ENCODE measurements around the gene RASL12. TPM values are rescaled to one million over a fixed set of nuclear protein-coding genes. Genes with fewer than 3 reads are reported as not detected.

Gene RASL12
- total RNA-seq, 2 donors from 2014 or later: 3.1 to 6.7 TPM

GRCh38 chr15:65052956-65053355 lies 14.8 kb downstream of the RASL12 start:
- no peaks in the 10 kb centered on the region for H3K9me3 ChIP-seq
- H3K27ac ChIP-seq: no peak overlapping the region
- H3K9ac ChIP-seq (ENCODE audit: low read depth in 2 of 2, low read length in 2 of 2): no peak overlapping the region
- DNase-seq: no peak
- no peak overlapping the region for H3K4me3 ChIP-seq
- no peaks in the 10 kb centered on the region for H3K27me3 ChIP-seq
- TF ChIP-seq, protein P1, sequence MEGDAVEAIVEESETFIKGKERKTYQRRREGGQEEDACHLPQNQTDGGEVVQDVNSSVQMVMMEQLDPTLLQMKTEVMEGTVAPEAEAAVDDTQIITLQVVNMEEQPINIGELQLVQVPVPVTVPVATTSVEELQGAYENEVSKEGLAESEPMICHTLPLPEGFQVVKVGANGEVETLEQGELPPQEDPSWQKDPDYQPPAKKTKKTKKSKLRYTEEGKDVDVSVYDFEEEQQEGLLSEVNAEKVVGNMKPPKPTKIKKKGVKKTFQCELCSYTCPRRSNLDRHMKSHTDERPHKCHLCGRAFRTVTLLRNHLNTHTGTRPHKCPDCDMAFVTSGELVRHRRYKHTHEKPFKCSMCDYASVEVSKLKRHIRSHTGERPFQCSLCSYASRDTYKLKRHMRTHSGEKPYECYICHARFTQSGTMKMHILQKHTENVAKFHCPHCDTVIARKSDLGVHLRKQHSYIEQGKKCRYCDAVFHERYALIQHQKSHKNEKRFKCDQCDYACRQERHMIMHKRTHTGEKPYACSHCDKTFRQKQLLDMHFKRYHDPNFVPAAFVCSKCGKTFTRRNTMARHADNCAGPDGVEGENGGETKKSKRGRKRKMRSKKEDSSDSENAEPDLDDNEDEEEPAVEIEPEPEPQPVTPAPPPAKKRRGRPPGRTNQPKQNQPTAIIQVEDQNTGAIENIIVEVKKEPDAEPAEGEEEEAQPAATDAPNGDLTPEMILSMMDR (IDR thresholded peaks at IDR 0.05): no peak
- H3K4me1 ChIP-seq: peaks cover 19% of the 10 kb centered on the region
- intact Hi-C loops (cut with DNase I): loop anchor here (10.0 kb wide), 1 partner anchor 132 kb away; the partner anchor contains the start of gene CLPX
- no peaks in the 10 kb centered on the region for H3K36me3 ChIP-seq

- H3K27ac ChIP-seq: no peak overlapping the region
- peaks cover 19% of the 10 kb centered on the region for H3K4me1 ChIP-seq
- H3K27me3 ChIP-seq: no peaks in the 10 kb centered on the region
- DNase-seq: no peak
- no peaks in the 10 kb centered on the region for H3K9me3 ChIP-seq
- no peak overlapping the region for H3K4me3 ChIP-seq
- H3K9ac ChIP-seq (ENCODE audit: low read depth in 2 of 2, low read length in 2 of 2): peak overlapping the region in 1 of 2 donors; percentile 36
- no peaks in the 10 kb centered on the region for H3K36me3 ChIP-seq
- TF ChIP-seq, protein P1 (IDR thresholded peaks at IDR 0.05): no peak
- intact Hi-C loops (cut with DNase I): loop anchor here (10.0 kb wide), 1 partner anchor 134 kb away; the partner anchor contains the start of gene CLPX
These were observed 16.5 kb downstream of the RASL12 start for GRCh38 chr15:65051266-65051665.

- Histone ChIP-seq H3K9ac (ENCODE audit: low read depth in 2 of 2, low read length in 2 of 2) (no peak overlapping the region), H3K27me3 (no peaks in the 10 kb centered on the region), H3K36me3 (no peaks in the 10 kb centered on the region), H3K27ac (no peak overlapping the region), H3K4me3 (no peak overlapping the region), H3K9me3 (no peaks in the 10 kb centered on the region), H3K4me1 (peaks cover 19% of the 10 kb centered on the region)
- DNase-seq: no peak
- TF ChIP-seq, protein P1 (IDR thresholded peaks at IDR 0.05): no peak
- intact Hi-C loops (cut with DNase I): loop anchor here (10.0 kb wide), 1 partner anchor 135 kb away; the partner anchor contains the start of gene CLPX
These were observed 17.5 kb downstream of the RASL12 start for GRCh38 chr15:65050270-65050669.

GRCh38 chr15:65049418-65049840 lies 18.4 kb downstream of the RASL12 start:
- Histone ChIP-seq H3K4me3 (peak overlapping the region; percentile 21), H3K9ac (ENCODE audit: low read depth in 2 of 2, low read length in 2 of 2) (peak overlapping the region in 1 of 2 donors; percentile 42), H3K9me3 (no peaks in the 10 kb centered on the region), H3K4me1 (peaks cover 11% of the 10 kb centered on the region), H3K27ac (no peak overlapping the region), H3K27me3 (no peaks in the 10 kb centered on the region), H3K36me3 (no peaks in the 10 kb centered on the region)
- DNase-seq: peak; percentile 88
- TF ChIP-seq, protein P1 (IDR thresholded peaks at IDR 0.05): no peak
- intact Hi-C loops (cut with DNase I): no loop called here

DNA sequence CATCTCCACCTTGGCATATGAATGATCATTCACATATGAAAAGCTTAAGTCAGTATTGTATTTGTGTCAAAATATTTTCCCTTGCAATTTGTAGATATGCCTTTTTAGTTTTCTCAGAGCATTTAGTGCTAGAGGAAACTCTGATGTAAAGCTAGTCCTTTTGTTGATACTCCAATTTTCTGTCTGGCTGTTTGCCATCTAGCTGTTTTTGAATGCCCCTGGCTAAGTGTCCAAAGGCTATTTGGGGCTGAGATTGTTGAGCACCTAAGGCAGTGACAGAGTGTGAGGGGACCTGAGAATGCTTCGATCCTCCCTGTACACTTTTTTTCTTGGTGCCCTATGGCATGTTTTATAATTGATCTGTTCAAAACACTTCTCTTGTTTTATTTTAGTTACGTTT lies 19.6 kb downstream of the RASL12 start:
- no peaks in the 10 kb centered on the region for H3K27me3 ChIP-seq
- peaks cover 14% of the 10 kb centered on the region for H3K4me1 ChIP-seq
- TF ChIP-seq, protein P1 (IDR thresholded peaks at IDR 0.05): no peak
- DNase-seq: no peak
- intact Hi-C loops (cut with DNase I): no loop called here
- no peak overlapping the region for H3K4me3 ChIP-seq
- H3K27ac ChIP-seq: no peak overlapping the region
- H3K9ac ChIP-seq (ENCODE audit: low read depth in 2 of 2, low read length in 2 of 2): no peak overlapping the region
- H3K9me3 ChIP-seq: no peaks in the 10 kb centered on the region
- H3K36me3 ChIP-seq: no peaks in the 10 kb centered on the region
